ENCODE measurements around the gene FAM13A.

Gene FAM13A

DNA sequence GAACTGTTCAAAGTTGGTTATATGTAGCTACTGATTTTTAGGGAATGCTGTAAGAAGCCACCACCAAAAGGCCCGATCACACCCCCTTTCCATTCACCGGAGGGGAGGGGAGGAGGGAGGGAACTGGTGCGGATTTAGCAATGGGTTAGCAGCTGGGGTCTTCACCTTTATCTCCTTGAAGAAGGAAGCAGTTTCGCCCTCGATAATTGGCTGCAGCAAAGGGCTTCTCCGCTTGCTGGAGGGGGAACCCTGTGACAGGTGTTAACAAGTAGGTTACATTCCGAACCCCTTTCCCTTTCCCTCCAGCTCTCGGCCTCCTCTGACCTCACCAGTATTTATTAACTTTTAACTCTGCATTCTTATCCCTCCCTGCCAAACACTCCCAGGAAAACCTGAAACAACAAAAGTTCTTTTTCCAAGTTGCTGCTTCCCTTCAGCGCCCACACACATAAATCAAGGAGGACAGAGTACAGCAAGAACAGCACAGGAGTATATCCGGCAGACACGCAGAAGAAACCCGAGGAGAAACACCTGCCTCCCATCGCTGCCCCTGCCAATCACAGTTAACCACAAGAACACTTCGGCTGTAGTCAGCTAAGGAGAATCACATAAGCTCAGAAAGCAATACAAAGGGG, 319.6 kb downstream of the FAM13A start:
- no peak for DNase-seq

DNA sequence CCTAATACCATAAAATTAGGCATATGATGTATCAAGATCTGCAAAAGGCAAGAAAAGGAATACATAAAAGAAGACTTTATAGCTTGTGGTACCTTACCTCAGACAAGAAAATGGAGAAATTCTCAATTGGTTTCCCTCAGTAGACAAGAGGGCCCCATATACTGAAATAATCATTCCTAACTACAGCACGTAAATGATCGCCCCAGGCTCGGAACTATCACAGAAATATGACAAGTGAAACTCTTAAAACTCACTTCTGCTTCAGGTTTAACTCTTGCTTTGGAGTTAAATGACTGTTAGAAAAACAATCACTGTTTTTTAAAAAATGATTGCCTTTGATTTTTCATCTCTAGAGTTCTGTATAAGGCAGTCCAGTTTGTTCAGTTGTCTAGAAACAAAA, 320.7 kb downstream of the FAM13A start:
- no peak for DNase-seq

DNA sequence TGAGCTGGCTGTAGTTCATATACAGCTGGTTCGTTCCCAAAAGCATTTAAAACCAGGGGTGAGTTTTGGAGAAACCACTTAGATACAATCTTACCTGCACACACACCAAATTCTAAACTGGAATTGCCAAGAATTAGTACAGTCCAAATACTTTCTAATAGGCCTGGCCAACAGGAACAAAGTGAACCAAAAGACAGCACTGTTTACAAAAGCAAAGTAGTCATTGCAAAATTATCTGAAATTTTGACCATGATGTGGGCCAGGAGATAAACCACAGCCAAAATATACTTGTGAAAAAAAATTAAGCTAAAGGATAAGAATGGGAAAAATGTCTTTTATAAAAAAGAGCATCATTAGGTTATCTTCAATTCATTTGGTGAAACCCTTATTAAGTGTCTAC, 321.4 kb downstream of the FAM13A start:
- no peak for DNase-seq

DNA sequence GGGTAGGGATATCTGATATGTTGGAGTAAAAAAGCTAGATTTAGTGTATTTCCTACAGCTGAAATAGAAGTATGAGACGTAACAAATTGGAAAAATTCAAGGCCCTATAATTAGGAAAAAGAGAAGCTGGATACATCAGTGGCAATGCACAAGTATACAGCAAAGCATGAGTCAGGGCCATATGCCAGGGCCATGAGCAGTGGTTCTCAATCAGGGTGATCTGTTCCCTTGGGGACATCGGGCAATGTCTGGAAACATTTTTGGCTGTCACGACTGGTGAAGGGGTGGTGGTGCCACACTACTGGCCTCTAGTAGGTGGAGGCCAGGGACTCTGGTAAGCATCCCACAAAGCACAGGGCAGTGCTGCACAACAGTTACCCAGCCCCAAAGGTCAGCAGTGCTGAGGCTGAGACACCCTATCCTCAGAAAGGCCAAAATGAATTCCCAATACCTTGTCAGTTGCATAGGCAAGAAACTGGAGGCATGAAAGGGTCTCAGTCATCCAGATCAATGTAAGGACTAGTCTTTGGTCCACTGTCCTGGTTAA, 322.5 kb downstream of the FAM13A start:
- DNase-seq: no peak

DNA sequence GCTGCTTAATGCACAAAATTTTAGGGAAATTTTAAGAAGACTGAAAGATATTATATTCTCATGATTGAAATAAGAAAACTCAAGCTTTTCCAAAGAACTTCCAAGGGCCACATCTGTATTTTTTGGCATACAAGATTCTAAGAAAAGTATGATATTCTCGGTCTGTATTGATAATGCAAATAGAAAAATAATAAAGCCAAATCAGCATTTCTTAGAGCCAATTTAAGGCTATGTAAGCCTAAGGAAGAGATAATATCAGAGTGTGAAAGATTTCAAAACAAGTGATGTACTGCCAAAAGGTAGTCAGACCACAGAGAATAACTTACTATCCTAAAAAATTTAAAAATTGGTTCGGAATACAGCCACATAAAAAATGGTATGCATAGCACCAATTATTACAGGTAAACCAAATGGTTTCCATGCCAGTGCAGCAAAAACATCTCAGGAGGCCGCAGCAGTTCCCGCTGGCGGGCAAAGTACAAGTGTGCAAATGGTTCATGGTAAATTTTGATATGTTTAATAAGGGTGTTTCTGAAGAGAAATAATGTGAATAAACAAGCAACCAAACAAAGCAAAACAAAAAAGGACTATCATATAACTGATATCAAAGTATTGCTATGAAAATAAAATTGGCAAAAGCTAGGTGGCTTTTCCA, 324.1 kb downstream of the FAM13A start:
- no peak for DNase-seq

DNA sequence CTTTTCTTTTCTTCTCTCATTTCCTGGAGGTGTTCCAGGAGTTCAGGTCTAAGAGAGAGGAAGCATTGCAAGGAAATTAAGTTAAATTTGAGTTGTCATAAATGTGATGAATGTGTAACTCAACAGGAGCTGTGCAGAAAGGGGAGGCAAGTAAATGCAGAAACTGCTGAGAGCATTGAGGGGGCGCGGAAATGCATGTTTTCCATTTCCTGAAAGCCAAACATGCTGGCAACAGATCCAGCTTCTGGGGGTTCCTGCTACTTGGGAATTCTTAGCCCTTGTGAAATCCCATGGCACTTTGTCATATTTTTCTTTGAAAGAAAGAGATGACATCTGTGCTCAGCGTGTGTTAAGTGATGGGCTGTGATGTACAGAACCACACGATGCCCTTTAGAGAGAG, 325.6 kb downstream of the FAM13A start:
- DNase-seq: no peak

DNA sequence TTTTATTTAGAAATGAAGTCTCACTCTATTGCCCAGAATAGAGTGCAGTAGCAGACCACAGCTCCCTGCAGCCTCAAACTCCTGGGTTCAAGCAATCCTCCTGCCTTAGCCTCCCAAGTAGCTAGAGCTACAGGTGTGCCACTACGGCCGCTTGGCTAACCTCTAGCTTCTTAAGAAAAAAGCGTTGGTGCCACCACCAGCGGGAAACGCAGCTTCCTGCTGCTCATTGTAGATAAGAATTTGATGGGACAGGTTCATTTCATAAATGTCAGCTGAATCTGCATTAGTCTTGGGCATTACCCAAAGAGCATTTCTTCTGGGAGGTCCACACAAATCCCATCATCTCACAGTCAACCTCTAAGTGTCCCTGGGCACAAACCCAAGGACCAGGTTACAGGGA, 326.2 kb downstream of the FAM13A start:
- no peak for DNase-seq

DNA sequence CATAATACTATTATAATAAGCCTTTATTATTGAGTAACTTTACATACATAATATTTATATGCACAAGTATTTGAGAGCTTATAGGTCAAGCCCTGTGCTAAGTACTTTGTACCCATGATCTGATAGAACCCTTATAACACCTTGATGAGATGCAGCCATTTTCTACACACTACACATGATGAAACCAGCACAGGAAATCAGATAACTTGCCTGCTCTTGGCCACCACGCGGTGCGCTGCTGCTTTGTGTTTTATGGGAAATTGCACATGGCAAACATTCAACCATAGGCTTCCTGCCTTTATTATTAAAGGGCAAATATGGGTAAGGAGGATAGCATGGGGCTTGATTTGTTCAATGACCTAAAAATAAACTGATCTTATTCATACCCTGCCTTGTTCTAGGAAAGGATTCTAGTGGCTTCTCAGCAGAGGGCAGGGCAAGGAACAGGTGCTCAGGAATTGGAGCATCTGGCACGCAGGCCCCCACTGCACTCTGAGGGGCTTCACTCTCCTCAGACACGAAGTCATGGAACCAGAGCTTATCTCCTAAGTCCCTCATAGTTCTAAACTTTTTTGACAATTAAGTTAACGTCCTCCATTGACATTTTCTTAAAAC, 327.7 kb downstream of the FAM13A start:
- DNase-seq: no peak

DNA sequence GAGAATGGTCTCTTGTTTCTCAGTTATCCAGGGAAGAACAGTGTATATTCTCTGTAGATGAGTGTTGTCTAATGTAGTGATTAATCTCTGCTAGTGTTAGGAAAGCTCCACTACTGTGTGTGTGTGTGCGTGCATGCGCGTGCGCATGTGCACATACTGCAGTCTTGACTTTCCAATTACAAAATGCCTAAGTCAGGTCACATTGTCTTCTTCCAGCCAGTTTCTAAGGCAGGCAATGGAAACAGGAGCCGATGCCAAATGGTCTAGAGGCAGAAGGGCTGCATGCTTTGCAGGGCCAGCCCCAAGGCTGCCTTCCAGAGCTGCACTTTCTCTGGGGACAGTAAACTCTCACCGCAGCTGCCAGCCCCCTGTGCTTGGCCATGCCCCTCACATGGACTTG, 328.8 kb downstream of the FAM13A start:
- no peak for DNase-seq

DNA sequence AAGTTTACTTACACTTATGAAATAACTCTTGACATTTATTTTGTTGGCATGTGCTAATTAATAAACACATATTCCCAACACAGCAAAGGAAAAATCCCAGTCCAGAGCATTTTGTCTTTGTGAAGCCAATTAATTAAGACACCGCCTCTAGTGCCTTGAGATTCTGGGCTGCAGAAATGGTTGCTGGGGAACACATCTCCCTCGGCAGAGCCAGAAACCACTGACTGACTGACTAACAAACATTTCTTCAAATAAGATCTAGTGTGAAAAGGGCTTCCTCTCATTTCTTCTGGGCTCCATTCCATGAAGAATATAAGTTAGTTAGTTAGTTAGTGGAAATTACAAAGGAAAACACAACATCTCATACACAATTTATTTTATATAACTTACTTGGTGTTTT, 331.0 kb downstream of the FAM13A start:
- DNase-seq: no peak

DNA sequence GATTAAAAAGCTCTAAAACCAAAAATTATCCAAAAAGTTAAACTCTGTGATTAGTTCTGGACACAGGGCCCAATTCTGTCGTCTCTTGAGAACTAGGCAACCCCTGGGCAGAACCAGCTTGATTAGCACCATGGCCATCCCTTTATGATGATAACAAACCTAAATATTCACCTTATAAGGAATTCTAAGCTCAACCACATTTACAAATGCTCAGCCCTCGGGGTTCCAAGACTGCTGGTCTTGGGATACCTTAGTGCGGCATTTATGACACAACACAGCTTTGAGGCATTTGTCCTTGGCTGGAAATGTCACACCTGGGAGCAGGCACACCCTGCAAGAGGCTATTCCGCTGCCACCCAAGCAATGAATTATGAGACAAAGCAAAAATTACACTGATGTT, 331.8 kb downstream of the FAM13A start:
- DNase-seq: no peak

DNA sequence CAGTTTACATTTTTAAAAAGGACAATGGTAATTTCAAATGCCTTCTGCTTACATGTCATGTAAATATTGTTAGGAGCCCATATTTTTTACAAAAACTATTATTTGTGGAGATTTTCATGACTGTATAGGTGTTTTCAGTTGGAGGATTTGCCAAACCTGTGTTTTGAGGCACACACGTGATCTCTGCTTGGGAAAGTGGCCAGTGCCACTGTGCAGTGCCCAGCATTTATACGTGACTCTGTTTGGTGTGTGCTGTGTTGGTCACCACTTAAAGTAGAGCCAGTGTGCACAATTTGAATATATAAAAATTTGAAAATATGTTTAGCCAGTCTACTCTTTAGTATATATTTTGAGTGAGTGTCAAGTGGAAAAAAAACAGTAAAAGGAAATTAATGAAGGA, 332.6 kb downstream of the FAM13A start:
- DNase-seq: no peak

DNA sequence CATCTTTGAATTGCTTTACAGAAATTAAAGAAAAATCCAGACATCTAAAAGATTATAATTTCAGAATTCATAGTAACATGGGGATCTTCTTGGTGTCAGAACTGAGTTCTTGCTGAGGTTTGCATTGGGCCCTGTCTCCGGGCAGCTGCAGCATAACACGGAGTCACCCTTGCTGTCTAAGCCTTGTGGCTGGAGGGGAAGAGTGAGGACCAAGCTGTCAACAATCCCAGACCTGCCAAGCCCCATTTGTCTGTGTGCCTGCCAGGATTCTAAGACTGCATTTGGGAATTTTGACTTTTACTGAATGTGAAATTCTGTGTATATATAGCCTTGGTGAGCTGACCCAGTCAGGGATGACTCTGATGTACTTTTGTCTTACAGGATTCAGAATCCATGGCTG, 334.2 kb downstream of the FAM13A start:
- DNase-seq: no peak

DNA sequence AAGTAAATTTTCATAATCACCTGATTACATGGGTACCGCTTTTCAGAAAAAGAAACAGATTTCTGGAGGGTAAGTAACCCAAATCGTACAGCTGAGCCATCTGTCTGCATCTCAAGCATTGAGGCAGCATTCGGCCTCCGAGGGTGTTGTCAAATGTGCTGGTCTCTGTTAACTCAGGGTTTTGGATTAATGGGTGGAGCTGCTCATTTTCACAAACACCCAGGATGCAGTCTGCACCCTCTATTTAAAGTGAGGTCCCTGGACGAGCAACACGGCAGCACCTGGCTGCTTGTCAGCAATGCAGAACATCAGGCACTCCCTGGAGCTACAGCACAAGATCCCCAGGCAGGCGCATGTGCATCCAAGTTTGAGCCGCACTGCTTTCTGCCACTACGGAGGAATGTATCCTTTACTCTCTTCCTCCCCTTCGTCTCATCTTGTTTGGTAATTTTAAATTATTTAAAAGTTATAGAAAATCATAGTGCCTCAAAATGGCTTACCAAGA, 334.7 kb downstream of the FAM13A start:
- no peak for DNase-seq

DNA sequence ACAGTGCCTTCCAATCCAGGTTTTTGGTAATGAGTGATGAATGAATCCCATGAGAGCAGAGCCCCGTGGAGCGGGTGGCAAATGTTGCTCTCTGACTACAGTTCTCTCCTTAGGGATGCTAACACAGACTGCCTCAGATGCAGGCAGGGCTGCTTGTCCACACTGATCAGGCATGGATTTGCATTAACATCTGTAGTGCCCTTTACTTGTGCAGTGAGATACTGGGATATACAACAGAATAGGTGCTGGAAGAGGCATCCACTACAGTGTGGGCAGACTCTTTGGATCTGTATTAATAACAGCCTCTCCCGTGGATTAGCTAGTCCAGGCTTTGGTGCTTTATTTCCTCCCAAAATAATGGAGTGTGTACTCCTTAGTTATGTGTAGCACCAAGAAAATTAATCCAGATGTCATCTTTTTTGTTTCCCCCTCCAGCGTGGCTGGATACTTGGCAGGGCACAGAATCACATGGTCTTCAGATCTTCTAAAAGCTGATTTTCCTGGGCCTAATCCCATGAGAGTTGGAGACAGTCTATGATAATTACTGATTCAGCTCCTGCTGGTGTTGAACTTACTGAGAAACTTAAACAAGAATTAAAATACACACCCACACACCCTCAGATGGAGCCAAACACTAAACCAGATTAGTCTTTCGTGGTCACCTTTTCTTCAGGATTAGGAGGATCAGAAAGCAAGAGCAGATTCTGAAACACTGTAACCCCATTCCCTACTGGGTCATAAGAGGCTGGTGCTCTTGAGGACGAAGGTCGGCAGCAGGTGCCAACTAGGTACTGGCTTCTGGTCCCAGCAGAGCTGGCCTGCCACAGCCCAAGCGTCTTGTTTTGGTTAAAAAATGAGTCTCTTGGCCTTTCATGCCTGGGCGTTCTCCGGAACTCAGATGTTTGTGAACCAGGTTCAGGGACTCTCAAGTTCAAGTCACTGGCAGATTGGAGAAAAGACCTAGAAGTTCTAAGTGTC, 336.2 kb downstream of the FAM13A start:
- DNase-seq: no peak

DNA sequence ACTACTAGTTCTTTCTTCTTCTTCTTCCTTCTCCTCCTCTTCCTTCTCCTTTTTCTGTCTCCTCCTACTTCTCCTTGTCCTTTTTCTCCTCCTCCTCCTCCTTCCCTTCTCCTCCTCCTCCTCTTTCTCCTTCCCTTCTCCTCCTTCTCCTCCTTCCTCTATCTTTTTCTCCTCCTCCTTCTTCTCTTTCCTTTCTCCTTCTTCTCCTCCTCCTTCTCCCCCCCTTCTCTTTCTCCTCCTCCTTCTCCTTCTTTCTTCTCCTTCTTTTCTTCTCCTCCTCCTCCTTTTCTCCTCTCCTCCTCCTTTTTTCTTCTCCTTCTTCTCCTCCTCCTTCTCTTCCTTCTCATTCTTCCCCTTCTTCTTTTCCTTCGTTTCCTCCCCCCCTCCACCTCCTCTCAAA, 337.6 kb downstream of the FAM13A start:
- no peak for DNase-seq

DNA sequence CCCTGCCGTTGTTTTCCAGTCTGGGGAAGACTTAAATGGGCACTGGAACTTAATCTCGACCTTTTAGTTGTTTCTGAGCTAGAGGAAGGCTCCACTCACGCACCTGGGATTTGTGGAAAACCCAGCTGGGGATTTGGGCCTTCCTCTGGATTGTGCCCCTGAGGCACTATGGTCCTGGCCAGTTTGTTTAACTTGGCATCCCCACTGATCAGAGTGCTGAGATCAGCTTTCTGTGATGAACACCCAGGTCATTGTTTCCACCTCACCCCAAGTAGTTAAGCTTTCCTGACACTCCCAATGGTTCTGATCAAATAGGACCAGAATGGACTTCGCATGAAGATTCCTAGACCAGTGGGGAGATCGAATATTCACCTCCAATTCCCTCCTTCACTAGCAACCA, 338.9 kb downstream of the FAM13A start:
- no peak for DNase-seq

DNA sequence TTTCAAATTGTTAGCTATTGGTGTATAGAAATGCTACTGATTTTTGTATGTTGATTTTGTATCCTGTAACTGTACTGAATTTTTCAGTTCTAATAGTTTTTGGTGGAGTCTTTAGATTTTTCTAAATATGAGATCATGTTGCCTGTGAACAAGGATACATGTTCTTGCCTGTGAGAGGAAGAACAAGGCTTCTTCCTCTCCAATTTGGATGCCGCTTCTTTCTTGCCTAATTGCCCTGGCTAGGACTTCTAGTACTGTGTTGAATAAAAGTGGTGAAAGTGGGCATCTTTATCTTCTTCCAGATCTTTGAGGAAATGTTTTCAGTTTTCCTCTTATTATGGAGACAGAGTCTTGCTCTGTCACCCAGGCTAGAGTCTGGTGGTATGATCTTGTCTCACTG, 343.2 kb downstream of the FAM13A start:
- DNase-seq: no peak

DNA sequence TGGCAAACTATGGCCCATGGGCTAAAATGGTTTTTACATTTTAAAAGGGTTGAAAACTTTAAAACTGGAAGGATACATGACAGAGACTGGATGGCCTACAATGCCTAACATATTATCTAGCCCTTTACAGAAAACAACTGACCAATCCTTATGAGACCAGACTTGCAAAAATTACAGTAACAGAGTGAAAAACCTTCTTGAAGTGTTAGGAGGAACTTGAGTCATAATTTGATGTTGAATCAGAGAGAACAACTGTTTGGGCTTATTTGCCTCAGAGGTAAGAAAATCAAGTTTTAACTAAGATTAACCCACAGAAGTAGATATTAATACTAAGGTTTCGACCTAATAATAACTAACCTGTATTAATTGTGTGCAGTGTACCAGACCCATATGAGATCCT, 347.0 kb downstream of the FAM13A start:
- no peak for DNase-seq

DNA sequence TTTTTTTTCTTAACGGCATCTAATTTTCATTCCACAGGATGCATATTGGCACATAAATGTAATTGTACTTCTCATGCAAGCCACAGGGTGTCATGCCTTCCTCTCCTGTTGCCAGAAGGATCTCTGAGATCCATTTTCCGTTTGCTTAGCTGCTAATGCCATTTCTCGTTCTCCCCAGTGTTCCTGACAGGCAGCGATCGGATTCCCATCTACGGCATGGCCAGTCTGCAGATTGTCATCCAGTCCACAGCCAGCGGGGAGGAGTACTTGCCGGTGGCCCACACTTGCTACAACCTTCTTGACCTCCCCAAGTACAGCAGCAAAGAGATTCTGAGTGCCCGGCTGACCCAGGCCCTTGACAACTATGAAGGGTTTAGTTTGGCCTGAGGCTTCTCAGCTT, 350.4 kb downstream of the FAM13A start:
- no peak for DNase-seq

DNA sequence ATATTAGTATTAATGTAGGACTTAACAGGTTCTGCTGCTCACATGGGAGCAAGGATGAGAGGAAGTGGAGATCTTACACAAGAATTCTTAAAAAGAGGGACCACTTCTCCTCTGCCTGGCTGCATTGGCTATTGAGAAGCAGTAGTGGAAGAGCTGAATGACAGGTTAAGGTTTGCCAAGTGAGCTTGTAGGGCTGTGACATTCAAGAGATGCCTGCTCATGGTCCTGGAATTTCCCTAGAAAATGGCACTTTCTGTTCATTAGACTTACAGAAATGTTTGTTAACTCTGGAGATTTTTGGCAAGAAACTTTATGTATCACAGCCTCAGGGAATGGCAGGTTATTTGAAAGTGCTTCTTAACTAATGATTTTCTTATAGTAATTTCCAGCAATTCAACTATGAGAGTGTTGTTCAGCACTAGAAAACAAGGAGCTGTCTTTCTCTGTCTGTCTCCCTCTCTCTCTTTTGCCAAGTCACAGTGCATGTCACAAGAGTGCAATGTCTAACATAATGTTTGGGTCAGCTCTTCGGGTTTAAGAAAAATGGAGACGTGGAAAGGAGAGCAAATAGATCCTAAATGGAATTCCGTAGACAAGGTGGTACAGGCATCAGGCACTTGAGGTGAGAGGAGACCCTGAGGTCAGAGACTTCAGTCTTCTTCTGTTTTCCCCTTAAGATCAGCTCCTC, 351.0 kb downstream of the FAM13A start:
- no peak for DNase-seq

DNA sequence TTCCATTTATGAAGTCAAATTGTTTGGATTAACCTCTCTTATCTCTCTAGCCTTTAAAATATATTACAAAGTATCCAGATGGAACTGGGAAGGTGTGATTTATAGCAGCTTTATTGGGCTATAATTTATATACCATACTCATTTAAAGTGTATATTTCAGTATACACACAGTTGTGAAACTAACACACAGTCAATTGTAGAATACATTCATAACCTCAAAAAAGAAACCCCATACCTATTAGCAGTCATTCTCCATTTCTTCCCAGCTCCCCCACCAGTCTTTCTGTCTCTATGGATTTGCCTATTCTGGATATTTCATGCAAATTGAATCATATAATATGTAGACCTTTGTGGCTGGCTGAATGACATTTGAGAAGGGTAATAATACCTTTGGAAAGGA, 351.8 kb downstream of the FAM13A start:
- no peak for DNase-seq
